ENCODE measurements around the gene TMEM145. TPM values are rescaled to one million over a fixed set of nuclear protein-coding genes. Genes with fewer than 3 reads are reported as not detected.
"Not testable (repeated sequence)": the region's sequence is repeated elsewhere in the genome, so short reads cannot be mapped to it uniquely, and the experiment has no call there.

Gene TMEM145
- not detected in 2 replicates for total RNA-seq (ENCODE audit: low replicate concordance)

GRCh38 chr19:42313096-42313839 is at the start of gene TMEM145:
TMEM145 (plus strand) TSS chr19:42313309; CDS start chr19:42313377, 68 bp downstream.
- peak within 1 kb of the TSS; percentile 56 for H3K4me3 ChIP-seq (ENCODE audit: low read depth, low read length)
- TF ChIP-seq CTCF (IDR thresholded peaks at IDR 0.05; ENCODE audit: insufficient read depth, low read length): no peak
- DNase-seq (ENCODE audit: low read depth): peak; percentile 45

GRCh38 chr19:42266105-42266504 is 47.0 kb upstream of the TMEM145 start:
- DNase-seq (ENCODE audit: low read depth); H3K4me3 ChIP-seq (ENCODE audit: low read depth, low read length): not testable (repeated sequence)

- not testable (repeated sequence) for DNase-seq (ENCODE audit: low read depth); H3K4me3 ChIP-seq (ENCODE audit: low read depth, low read length)
Observed at GRCh38 chr19:42266928-42267603, 46.0 kb upstream of the TMEM145 start.

- TF ChIP-seq CTCF (IDR thresholded peaks at IDR 0.05; ENCODE audit: insufficient read depth, low read length): no peak
- peak overlapping the region; percentile 74 for H3K4me3 ChIP-seq (ENCODE audit: low read depth, low read length)
- peak; percentile 20 for DNase-seq (ENCODE audit: low read depth)
Observed at GRCh38 chr19:42267644-42268141, 45.4 kb upstream of the TMEM145 start.

- DNase-seq (ENCODE audit: low read depth): peak; percentile 100
- H3K4me3 ChIP-seq (ENCODE audit: low read depth, low read length): peak overlapping the region; percentile 95
- TF ChIP-seq CTCF (IDR thresholded peaks at IDR 0.05; ENCODE audit: insufficient read depth, low read length): no peak
Observed at GRCh38 chr19:42268142-42268703, 44.9 kb upstream of the TMEM145 start.

GRCh38 chr19:42268704-42269477 is 44.2 kb upstream of the TMEM145 start, which contains the start of gene CIC:
CIC (plus strand) TSS chr19:42269252; CDS start chr19:42271784, 2,532 bp downstream.
- no peak for TF ChIP-seq CTCF (IDR thresholded peaks at IDR 0.05; ENCODE audit: insufficient read depth, low read length)
- H3K4me3 ChIP-seq (ENCODE audit: low read depth, low read length): peak within 1 kb of the TSS; percentile 95
- DNase-seq (ENCODE audit: low read depth): peak; percentile 100

- no peak for TF ChIP-seq CTCF (IDR thresholded peaks at IDR 0.05; ENCODE audit: insufficient read depth, low read length)
- no peak for DNase-seq (ENCODE audit: low read depth)
Observed at GRCh38 chr19:42269478-42270345, 43.4 kb upstream of the TMEM145 start.

More at GRCh38 chr19:42269478-42270345, 43.4 kb upstream of the TMEM145 start:
- peak overlapping the region; percentile 89 for H3K4me3 ChIP-seq (ENCODE audit: low read depth, low read length)
